Stimulated activated effector memory CD8-positive, alpha-beta T cell treated with anti-CD3 and anti-CD28 coated beads, Interleukin-12 subunit alpha, Interleukin-12 subunit beta, amount 100 ng/mL, for 72 hours (primary cell): Measurements from ENCODE around the gene PHF13.
"Not testable (repeated sequence)": the region's sequence is repeated elsewhere in the genome, so short reads cannot be mapped to it uniquely, and the experiment has no call there.

Source experiments
- ATAC-seq: fragments of 150-1000 bp; cut with Tn5 transposase; 2 replicates; pipeline ENCODE4 v1.10.0; 2021
- DNase-seq, 2 donors: peaks; one replicate each; pipeline ENCODE4 v3.0.0; 2021 to 2022; ENCODE audit warnings: low spot score in 2 of 2
- H3K27ac Mint-ChIP-seq: one replicate; pipeline ENCODE4 v1.8.0; 2022; ENCODE audit warnings: mild to moderate bottlenecking, mixed read lengths
- H3K36me3 Mint-ChIP-seq: one replicate; pipeline ENCODE4 v1.8.0; 2022; ENCODE audit warnings: mild to moderate bottlenecking, mixed read lengths
- H3K4me1 Mint-ChIP-seq: one replicate; pipeline ENCODE4 v1.8.0; 2022; ENCODE audit warnings: mixed read lengths
- H3K4me3 Mint-ChIP-seq: one replicate; pipeline ENCODE4 v1.8.0; 2022; ENCODE audit warnings: mild to moderate bottlenecking, mixed read lengths
- H3K9me3 Mint-ChIP-seq: one replicate; pipeline ENCODE4 v1.8.0; 2022; ENCODE audit warnings: mixed read lengths

Gene PHF13

DNA sequence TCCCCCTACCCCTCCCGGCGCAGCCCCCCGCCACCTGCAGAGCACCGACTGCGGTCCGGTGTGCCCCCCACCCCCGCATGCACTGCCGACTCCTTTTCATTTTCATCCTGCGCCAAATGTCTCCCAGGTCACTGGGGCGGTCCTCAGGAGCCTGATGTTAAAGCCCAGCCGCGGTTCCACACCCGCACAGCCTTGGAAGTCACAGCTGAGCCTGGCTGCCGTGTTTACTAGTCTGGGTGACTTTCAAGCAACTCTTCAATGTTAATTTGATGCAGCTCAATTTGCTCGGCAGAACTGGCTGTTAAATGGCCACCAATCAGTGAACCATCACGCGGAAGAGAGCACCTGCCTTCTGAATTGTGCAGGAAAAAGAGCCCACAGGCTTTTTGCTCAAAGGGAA, 38.4 kb downstream of the PHF13 start:
- Mint-ChIP-seq H3K9me3 (no peaks in the 10 kb centered on the region), H3K4me1 (no peaks in the 10 kb centered on the region), H3K27ac (no peak overlapping the region), H3K4me3 (no peak overlapping the region), H3K36me3 (peaks cover 22% of the 10 kb centered on the region)
- ATAC-seq (no peak), DNase-seq (no peak)

DNA sequence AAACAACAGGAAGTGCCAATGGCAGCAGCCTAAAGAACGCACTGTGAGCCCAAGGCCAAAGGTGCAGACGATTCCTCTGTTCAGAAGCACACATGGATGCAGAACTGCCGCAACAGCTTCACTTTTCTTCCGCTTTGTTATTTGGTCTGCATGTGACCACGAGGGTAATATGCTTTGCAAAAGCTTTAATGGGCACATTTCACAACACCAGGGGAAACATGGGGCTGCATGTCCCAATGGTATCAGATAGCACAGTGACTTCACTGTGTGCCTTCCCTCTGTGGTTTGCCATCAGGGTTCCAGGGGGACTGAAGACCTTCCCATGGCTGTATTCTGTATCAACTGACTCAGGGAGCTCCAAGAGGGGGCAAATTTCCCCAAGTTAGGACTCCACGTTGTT, 39.5 kb downstream of the PHF13 start:
- H3K36me3 Mint-ChIP-seq = peaks cover 22% of the 10 kb centered on the region
- no peak overlapping the region for H3K4me3 Mint-ChIP-seq
- no peak for ATAC-seq

DNA sequence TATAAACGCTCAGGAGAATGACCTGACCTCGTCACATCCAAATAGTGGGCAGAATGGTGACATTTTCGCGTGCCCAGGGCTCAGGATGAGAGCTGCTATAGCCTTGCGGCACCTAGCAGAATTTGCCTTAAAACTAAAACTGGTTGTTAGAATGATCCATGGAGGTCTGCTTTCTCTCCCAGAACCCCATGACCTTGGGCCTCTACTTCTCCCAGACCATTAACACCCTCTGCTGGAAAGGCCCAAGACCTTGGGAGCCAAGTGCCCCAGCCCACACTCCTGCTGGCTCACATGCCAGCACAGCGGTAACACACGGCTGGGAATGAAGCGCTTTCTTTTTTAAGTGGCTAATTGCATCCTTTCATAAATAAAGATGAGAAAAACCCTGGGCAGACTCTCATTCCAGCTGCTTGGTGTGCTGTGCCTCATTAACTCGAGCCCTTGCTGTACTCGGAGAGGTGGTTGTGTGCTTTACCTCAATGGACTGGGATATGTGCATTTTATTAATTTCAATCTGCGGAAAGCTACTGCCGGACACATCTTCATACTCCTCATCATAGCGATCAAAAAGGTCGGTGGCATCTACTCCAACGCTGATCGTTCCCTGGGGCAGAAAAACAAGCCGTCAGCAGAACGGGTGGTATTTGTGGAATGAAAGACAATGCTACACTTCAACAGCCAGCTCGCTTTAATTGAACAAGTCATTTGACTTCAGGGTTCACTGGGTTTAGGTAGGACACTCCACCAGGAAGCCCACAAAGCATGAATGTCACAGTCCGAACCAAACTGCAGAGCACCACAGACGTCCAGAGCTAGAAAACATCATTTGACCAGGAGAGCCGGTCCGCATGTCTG, 40.1 kb downstream of the PHF13 start:
- Mint-ChIP-seq H3K4me1 (no peaks in the 10 kb centered on the region), H3K36me3 (peaks cover 22% of the 10 kb centered on the region), H3K4me3 (no peak overlapping the region), H3K9me3 (no peaks in the 10 kb centered on the region), H3K27ac (no peak overlapping the region)
- DNase-seq = no peak
- no peak for ATAC-seq

More for the DNA sequence above, 39.5 kb downstream of the PHF13 start:
- DNase-seq = no peak
- Mint-ChIP-seq H3K4me1 (no peaks in the 10 kb centered on the region), H3K9me3 (no peaks in the 10 kb centered on the region), H3K27ac (no peak overlapping the region)

DNA sequence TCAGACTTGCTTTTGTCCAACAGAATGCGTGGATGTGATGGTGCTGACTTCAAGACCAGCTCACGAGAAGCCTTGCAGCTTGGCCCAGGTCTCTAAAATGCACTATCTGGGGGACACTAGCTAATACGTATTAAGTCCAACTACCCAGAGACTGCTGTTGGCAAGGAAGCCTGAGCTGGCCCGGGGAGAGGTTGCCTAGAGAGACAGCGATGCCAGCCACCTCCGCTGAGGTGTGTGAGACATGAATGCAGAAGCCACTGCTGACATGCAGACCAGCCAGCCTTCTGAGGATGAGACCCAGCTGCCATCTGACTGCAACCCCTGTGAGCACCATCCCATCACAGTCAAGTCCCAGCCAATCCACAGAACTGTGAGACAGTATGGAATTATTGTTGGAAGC, 43.6 kb downstream of the PHF13 start:
- no peak for ATAC-seq
- Mint-ChIP-seq H3K4me1 (no peaks in the 10 kb centered on the region), H3K9me3 (no peaks in the 10 kb centered on the region), H3K36me3 (peaks cover 11% of the 10 kb centered on the region), H3K4me3 (no peak overlapping the region), H3K27ac (peak overlapping the region; percentile 12)
- DNase-seq = no peak

DNA sequence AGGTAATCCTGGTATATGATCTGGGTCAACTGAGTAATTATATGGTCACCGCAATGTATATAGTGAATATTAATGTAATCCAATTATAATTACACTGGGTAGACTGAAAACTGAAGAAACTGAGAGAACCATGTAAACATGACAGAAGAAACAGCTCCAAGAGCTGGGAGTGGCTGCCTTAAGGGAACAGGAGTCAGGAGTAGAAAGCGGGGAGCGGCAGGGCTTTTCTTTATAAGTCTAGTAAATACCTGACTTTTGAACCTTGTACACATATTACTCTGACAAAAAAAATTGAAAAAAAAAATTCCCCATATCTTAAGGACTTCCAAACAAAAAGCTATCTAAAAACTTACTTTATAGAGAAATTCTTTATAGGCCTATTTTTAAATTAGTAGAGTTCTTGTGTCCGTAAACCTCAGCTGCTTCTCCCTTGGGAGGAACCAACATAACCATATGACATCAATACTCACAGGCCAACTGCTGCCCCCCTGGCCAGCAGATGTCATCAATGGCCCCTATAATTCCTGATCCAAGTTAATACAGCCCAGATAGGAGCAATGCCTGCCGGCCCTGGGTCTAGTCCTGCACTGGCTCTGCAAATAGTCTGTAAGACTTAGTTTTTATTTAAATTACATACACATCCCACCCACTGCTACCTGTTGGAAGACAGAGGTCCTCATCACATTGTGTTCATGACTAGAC, 45.0 kb downstream of the PHF13 start:
- H3K36me3 Mint-ChIP-seq = no peaks in the 10 kb centered on the region
- DNase-seq = no peak
- peak overlapping the region; percentile 38 for H3K27ac Mint-ChIP-seq
- H3K9me3 Mint-ChIP-seq = no peaks in the 10 kb centered on the region
- peaks cover 5% of the 10 kb centered on the region for H3K4me1 Mint-ChIP-seq
- H3K4me3 Mint-ChIP-seq = no peak overlapping the region
- no peak for ATAC-seq

DNA sequence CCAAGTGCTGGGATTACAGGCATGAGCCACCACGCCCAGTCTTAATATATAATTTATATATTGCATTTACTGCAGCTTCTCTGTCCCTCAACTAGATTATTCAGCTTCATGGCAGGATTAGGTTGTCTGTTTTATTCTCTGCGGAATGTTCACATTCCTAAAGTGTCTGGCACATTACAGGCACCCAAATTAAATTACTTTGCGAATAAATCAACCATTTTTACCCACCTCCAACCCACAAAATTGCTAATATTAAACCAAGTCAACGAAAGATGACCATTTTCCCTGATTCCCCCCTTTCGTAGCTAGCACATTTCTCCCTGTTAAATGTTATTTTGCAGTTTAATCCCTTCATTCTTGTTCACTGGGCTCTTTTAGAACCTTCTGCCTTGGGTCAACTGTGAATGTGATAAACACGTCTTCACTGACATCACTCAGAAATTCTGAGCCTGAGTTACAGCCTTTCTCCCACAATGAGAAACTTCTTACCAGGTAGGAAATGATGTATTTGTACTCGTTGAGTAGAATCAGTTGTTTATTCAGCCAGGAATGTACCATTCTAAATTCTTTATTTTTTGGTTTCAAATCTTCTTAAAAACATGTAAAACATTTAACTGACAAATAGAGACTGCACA, 47.0 kb downstream of the PHF13 start:
- Mint-ChIP-seq H3K27ac (peak overlapping the region; percentile 10), H3K4me3 (no peak overlapping the region), H3K9me3 (no peaks in the 10 kb centered on the region), H3K4me1 (peaks cover 7% of the 10 kb centered on the region), H3K36me3 (peaks cover 13% of the 10 kb centered on the region)
- ATAC-seq (no peak), DNase-seq (no peak)

DNA sequence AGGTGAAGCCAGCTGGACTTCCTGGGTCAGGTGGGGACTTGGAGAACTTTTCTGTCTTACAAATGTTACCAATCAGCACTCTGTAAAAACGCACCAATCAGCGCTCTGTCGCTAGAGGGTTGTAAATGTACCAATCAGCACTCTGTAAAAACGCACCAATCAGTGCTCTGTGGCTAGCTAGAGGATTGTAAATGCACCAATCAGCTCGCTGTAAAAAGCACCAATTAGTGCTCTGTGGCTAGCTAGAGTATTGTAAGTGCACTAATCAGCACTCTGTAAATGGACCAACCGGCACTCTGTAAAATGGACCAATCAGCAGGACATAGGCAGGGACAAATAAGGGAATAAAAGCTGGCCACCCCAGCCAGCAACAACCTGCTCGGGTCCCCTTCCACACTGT, 48.9 kb downstream of the PHF13 start:
- peaks cover 30% of the 10 kb centered on the region for H3K36me3 Mint-ChIP-seq
- not testable (repeated sequence) for H3K4me1 Mint-ChIP-seq, DNase-seq, ATAC-seq, H3K9me3 Mint-ChIP-seq, H3K4me3 Mint-ChIP-seq, H3K27ac Mint-ChIP-seq

DNA sequence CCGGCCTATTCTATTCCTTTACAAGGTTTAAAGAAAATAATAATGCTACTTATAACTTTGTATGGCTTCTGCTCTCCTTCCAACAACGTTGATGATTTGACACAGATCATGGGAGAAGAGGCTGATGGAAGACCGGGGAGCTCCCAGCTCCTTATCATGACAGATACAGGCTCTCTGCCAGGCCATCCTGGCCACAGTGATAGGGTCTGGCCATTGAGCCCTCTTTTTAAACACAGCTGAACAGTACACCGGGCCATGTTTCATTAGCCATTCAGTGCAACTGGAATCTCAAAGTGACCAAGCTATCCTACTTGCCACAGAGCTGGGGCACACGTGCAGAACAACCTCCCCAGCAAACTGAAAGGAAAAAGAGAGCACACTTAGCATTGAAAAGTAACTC, 53.2 kb downstream of the PHF13 start:
- peaks cover 41% of the 10 kb centered on the region for H3K36me3 Mint-ChIP-seq
- H3K27ac Mint-ChIP-seq = no peak overlapping the region
- no peak overlapping the region for H3K4me3 Mint-ChIP-seq
- peaks cover 7% of the 10 kb centered on the region for H3K4me1 Mint-ChIP-seq
- H3K9me3 Mint-ChIP-seq = no peaks in the 10 kb centered on the region
- no peak for DNase-seq
- ATAC-seq = no peak

DNA sequence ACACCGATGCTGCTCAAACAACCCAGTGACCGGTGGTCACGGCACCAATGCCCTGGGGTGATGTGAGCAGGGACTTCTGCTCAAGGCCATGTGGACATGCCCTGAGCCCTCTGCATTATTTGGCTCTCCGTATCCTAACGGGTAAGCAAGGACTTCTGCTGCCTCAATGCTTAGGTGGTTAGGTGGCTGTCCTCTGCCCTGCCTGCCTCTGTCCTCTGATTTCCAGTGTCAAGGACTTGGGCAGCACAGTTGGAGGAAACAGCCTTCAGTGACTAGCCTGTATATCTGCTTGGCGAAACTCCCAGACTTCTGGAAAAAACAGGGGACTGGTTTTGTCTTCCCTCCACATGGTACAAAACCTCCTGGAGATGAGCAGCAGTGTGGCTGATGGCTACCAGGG, 53.6 kb downstream of the PHF13 start:
- Mint-ChIP-seq H3K4me3 (no peak overlapping the region), H3K27ac (no peak overlapping the region), H3K9me3 (no peaks in the 10 kb centered on the region), H3K36me3 (peaks cover 42% of the 10 kb centered on the region), H3K4me1 (peaks cover 7% of the 10 kb centered on the region)
- no peak for ATAC-seq
- no peak for DNase-seq

DNA sequence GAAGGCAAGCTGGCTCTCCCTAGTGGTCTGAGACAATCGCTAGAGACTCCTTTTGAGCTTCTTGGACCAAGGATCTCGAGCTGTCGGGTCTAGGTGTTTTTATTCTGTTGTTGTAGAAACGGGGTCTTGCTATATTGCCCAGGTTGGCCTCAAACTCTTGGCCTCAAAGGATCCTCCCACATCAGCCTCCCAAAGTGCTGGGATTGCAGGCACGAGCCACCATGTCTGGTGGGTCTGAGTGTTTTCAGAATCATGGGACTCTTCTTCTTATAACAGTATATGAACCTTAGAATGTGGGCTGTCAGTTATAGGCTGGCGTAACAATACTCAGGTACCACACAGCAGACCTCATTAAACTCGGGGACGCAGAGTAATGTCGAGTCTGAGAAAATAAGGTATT, 55.0 kb downstream of the PHF13 start:
- Mint-ChIP-seq H3K9me3 (no peaks in the 10 kb centered on the region), H3K4me1 (peaks cover 2% of the 10 kb centered on the region), H3K27ac (peak overlapping the region; percentile 8), H3K36me3 (peaks cover 51% of the 10 kb centered on the region), H3K4me3 (no peak overlapping the region)
- DNase-seq = no peak
- ATAC-seq = no peak

DNA sequence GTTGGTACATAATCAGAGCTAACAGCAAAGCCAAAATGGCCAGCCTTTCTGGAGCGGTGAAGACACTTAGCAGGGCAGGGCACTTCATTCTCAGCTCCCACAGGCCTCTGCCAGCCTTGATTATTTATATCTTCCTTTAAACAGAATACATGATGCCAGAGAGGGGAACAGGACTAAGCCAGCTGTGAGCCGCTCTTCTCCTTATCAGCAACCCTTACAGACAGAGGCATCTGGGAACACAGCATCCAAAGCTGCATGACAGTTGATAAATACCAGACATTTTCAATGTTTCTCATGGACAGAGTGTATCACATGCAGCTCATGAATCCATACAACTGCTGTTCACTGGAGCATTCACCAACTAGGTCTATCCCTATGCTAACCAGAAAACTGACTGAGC, 59.0 kb downstream of the PHF13 start:
- peaks cover 53% of the 10 kb centered on the region for H3K36me3 Mint-ChIP-seq
- H3K4me3 Mint-ChIP-seq = no peak overlapping the region
- H3K27ac Mint-ChIP-seq = peak overlapping the region; percentile 40
- no peaks in the 10 kb centered on the region for H3K4me1 Mint-ChIP-seq
- no peak for DNase-seq
- H3K9me3 Mint-ChIP-seq = no peaks in the 10 kb centered on the region
- ATAC-seq = no peak
